HEK293T (cell line): ENCODE measurements around the gene IFIT3.

Experiments used
- ARNT ChIP-seq: fragments of 450-650 bp; IDR thresholded peaks from 2 replicates; pipeline ENCODE4 v1.6.1; 2017; ENCODE audit warnings: mild to moderate bottlenecking
- FOXA1 ChIP-seq: fragments of 450-650 bp; IDR thresholded peaks from 2 replicates; pipeline ENCODE4 v1.6.1; 2016; ENCODE audit warnings: mild to moderate bottlenecking
- HDGF ChIP-seq: fragments of 450-650 bp; IDR thresholded peaks from 2 replicates; pipeline ENCODE4 v1.6.1; 2017; ENCODE audit warnings: antibody characterized with exemption, borderline replicate concordance
- L3MBTL2 ChIP-seq: fragments of 450-650 bp; conservative IDR thresholded peaks from 2 replicates; pipeline ENCODE4 v1.6.1; 2016; ENCODE audit warnings: mild to moderate bottlenecking
- NFRKB ChIP-seq: fragments of 450-650 bp; IDR thresholded peaks from 2 replicates; pipeline ENCODE4 v1.6.1; 2016; ENCODE audit warnings: mild to moderate bottlenecking, moderate library complexity
- TF ChIP-seq, protein P1 (sequence below): fragments of 450-650 bp; IDR thresholded peaks from 2 replicates; pipeline ENCODE4 v1.6.1; 2016

DNA sequence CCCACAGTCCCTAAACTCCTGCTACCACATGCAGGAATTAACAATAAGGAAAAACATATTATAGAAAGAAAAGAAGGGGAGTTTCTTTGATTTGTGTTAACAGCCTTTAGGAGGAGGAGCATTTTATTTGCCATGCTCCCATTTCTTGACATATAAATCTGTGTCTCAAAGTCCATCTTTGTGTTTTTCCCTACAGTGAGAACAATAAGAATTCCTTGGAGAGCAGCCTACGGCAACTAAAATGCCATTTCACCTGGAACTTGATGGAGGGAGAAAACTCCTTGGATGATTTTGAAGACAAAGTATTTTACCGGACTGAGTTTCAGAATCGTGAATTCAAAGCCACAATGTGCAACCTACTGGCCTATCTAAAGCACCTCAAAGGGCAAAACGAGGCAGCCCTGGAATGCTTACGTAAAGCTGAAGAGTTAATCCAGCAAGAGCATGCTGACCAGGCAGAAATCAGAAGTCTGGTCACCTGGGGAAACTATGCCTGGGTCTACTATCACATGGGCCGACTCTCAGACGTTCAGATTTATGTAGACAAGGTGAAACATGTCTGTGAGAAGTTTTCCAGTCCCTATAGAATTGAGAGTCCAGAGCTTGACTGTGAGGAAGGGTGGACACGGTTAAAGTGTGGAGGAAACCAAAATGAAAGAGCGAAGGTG, 21.9 kb upstream of the IFIT3 start:
- TF ChIP-seq NFRKB (no peak), HDGF (no peak), ARNT (no peak), L3MBTL2 (no peak), FOXA1 (no peak)
- TF ChIP-seq, protein P1, sequence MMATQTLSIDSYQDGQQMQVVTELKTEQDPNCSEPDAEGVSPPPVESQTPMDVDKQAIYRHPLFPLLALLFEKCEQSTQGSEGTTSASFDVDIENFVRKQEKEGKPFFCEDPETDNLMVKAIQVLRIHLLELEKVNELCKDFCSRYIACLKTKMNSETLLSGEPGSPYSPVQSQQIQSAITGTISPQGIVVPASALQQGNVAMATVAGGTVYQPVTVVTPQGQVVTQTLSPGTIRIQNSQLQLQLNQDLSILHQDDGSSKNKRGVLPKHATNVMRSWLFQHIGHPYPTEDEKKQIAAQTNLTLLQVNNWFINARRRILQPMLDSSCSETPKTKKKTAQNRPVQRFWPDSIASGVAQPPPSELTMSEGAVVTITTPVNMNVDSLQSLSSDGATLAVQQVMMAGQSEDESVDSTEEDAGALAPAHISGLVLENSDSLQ, result no peak
